GM12874 (cell line): Measurements from ENCODE around the gene IL13RA1.

Source experiments
- CTCF ChIP-seq: IDR thresholded peaks from 2 replicates; pipeline ENCODE4 v1.5.1; 2011; ENCODE audit warnings: low read depth, mild to moderate bottlenecking, control low read depth, low read length, moderate library complexity; ENCODE audit not compliant: insufficient read depth

IL13RA1 gene

GRCh38 chrX:118802857-118803256 is 75.5 kb downstream of the IL13RA1 start:
- no peak for TF ChIP-seq CTCF

- TF ChIP-seq CTCF = peak; percentile 50; the same call in 1 of the 2 replicates
Observed at GRCh38 chrX:118807151-118808017, 80.0 kb downstream of the IL13RA1 start.

GRCh38 chrX:118823263-118824172 is 96.1 kb downstream of the IL13RA1 start, which contains the start of gene ZCCHC12:
ZCCHC12 (plus strand) TSS chrX:118823824; CDS start chrX:118825245, 1,421 bp downstream.
- TF ChIP-seq CTCF = no peak

- no peak for TF ChIP-seq CTCF
Observed at GRCh38 chrX:118824173-118824730, 96.8 kb downstream of the IL13RA1 start.

GRCh38 chrX:118825227-118825626 is 97.8 kb downstream of the IL13RA1 start:
- TF ChIP-seq CTCF = no peak

GRCh38 chrX:118839334-118839958 is 112.0 kb downstream of the IL13RA1 start:
- peak; percentile 78 for TF ChIP-seq CTCF
